Endothelial cell of umbilical vein (primary cell): ENCODE results near the gene TMEM95. TPM values are rescaled to one million over a fixed set of nuclear protein-coding genes. Genes with fewer than 3 reads are reported as not detected.

ENCODE experiments used
- BruUV-seq: library from RNA; stranded (reverse); fragments of 400-500 nt; replicated peaks from 2 replicates; lab custom pipeline; 2021; lab: Mats Ljungman, UMichigan
- CTCF ChIA-PET: fragments of 300-600, 350-600 bp; sonication (Branson Sonifier 250); formaldehyde crosslinking; loops from one replicate; lab custom pipeline; 2021; ENCODE audit warnings: antibody characterized with exemption, inconsistent platforms; lab: Charles Lee
- POLR2A ChIA-PET: fragments of 300-600, 350-600 bp; sonication (Branson Sonifier 250); formaldehyde crosslinking; loops from one replicate; lab custom pipeline; 2021; ENCODE audit warnings: antibody characterized with exemption, inconsistent platforms; lab: Charles Lee
- DNase-seq: peaks from one replicate; pipeline ENCODE4 v3.0.0-alpha.2; 2011; ENCODE audit warnings: low read depth, low spot score
- FAIRE-seq: peaks from 2 replicates; lab custom pipeline; 2011; peaks lifted over from hg19 to GRCh38; lab: Jason Lieb, UNC
- H2AFZ ChIP-seq: 2 replicates; pipeline ENCODE4 v1.6.0; 2012; ENCODE audit warnings: low read depth, low read length, control low read depth, inconsistent platforms
- H3K27ac ChIP-seq: 2 replicates; pipeline ENCODE4 v1.5.1; 2011; ENCODE audit warnings: low read depth, mild to moderate bottlenecking, control low read depth, low read length, moderate library complexity; ENCODE audit not compliant: insufficient read depth
- H3K27me3 ChIP-seq, 2 experiments: 2 replicates each; pipeline versions ENCODE4 v1.6.0 to v1.6.1; 2011; ENCODE audit warnings: low read length in 2 of 2, mixed read lengths in 1 of 2; ENCODE audit not compliant: control insufficient read depth in 2 of 2, insufficient read depth in 2 of 2
- H3K36me3 ChIP-seq, 2 experiments: 2 replicates in 1 of 2; 3 replicates in 1 of 2; pipeline ENCODE4 v1.5.1; 2011; ENCODE audit warnings: low read length in 2 of 2, mild to moderate bottlenecking in 1 of 2, moderate library complexity in 1 of 2; ENCODE audit not compliant: control insufficient read depth in 2 of 2, insufficient read depth in 2 of 2; ENCODE audit errors: extremely low read depth in 1 of 2
- H3K4me1 ChIP-seq: 3 replicates; pipeline ENCODE4 v1.5.1; 2011; ENCODE audit warnings: mild to moderate bottlenecking, low read length; ENCODE audit not compliant: control insufficient read depth, insufficient read depth; ENCODE audit errors: extremely low read depth
- H3K4me2 ChIP-seq: 2 replicates; pipeline ENCODE4 v1.6.1; 2011; ENCODE audit warnings: low read length, control low read depth, mixed read lengths; ENCODE audit not compliant: insufficient read depth
- H3K4me3 ChIP-seq, 3 experiments: fragments of 200-600 bp in 1 of 3; sonication (generic), shearing (Covaris generic) in 1 of 3; replicated peaks in 1 of 3; 2 replicates each; pipeline ENCODE4 v1.5.1; 2011 to 2016; ENCODE audit warnings: control low read depth in 3 of 3, low read length in 3 of 3, mild to moderate bottlenecking in 2 of 3, inconsistent platforms in 1 of 3, low read depth in 1 of 3, moderate library complexity in 1 of 3; ENCODE audit not compliant: insufficient read depth in 1 of 3
- H3K79me2 ChIP-seq: 2 replicates; pipeline ENCODE4 v1.6.0; 2012; ENCODE audit warnings: low read length, inconsistent platforms; ENCODE audit not compliant: control insufficient read depth, insufficient read depth
- H3K9ac ChIP-seq: replicated peaks from 2 replicates; pipeline ENCODE3; 2011; ENCODE audit warnings: low read length, control low read depth; ENCODE audit not compliant: insufficient read depth; ENCODE audit errors: extremely low read depth
- H3K9me1 ChIP-seq: replicated peaks from 3 replicates; pipeline ENCODE4 v1.6.0; 2011; ENCODE audit warnings: mild to moderate bottlenecking, low read length; ENCODE audit not compliant: control insufficient read depth, insufficient read depth; ENCODE audit errors: extremely low read depth
- H3K9me3 ChIP-seq: replicated peaks from 2 replicates; pipeline ENCODE4 v1.5.1; 2012; ENCODE audit warnings: low read length, inconsistent platforms; ENCODE audit not compliant: control insufficient read depth, insufficient read depth
- H4K20me1 ChIP-seq: replicated peaks from 2 replicates; pipeline ENCODE3; 2011; ENCODE audit warnings: mild to moderate bottlenecking, low read length; ENCODE audit not compliant: control insufficient read depth, insufficient read depth; ENCODE audit errors: extremely low read depth
- EZH2 ChIP-seq: IDR thresholded peaks from 2 replicates; pipeline ENCODE4 v1.6.1; 2012; ENCODE audit warnings: borderline replicate concordance, low read depth, mild to moderate bottlenecking, moderate library complexity, low read length, inconsistent platforms; ENCODE audit not compliant: severe bottlenecking
- FOS ChIP-seq: IDR thresholded peaks from 2 replicates; pipeline ENCODE4 v1.6.1; 2011; ENCODE audit warnings: mild to moderate bottlenecking, low read length, moderate library complexity, borderline replicate concordance; ENCODE audit not compliant: insufficient read depth
- GATA2 ChIP-seq: IDR thresholded peaks from 2 replicates; pipeline ENCODE4 v1.7.0; 2011; ENCODE audit warnings: low read depth, mild to moderate bottlenecking, moderate library complexity, mixed read lengths, low read length; ENCODE audit not compliant: insufficient read length, insufficient read depth
- JUN ChIP-seq: IDR thresholded peaks from 2 replicates; pipeline ENCODE4 v1.6.1; 2011; ENCODE audit warnings: borderline replicate concordance, low read depth; ENCODE audit not compliant: insufficient read length, insufficient read depth
- MYC ChIP-seq: IDR thresholded peaks from one replicate; pipeline ENCODE4 v1.6.1; 2011; ENCODE audit warnings: mild to moderate bottlenecking, low read depth, low read length
- POLR2A ChIP-seq: IDR thresholded peaks from 2 replicates; pipeline ENCODE4 v1.6.1; 2012; ENCODE audit warnings: low read depth, mild to moderate bottlenecking, control low read depth, low read length
- POLR2AphosphoS5 ChIP-seq: IDR thresholded peaks from 2 replicates; pipeline ENCODE4 v1.6.1; 2012; ENCODE audit warnings: low read depth, mild to moderate bottlenecking, control low read depth, low read length, moderate library complexity; ENCODE audit not compliant: insufficient read depth
- dilution Hi-C: fragments of 300-500 bp; cut with MboI; formaldehyde crosslinking; loops from one replicate; pipeline ENCODE4 v1.15.0; 2019; ENCODE audit warnings: low sequenced_read_pairs; ENCODE audit not compliant: extremely low pct_ligation_motif_present
- intact Hi-C: fragments of 100-400 bp; cut with micrococcal nuclease; formaldehyde crosslinking; loops from one replicate; pipeline ENCODE4 v1.10.0; 2022
- polyA plus RNA-seq, 4 experiments: library from polyadenylated mRNA; depleted of rRNA in 3 of 4; stranded (reverse) in 3 of 4; unstranded in 1 of 4; fragments of >200 nt; gene quantifications; 2 replicates each; pipeline versions ENCODE4 v1.2.1 to v1.2.3, GENCODE V29; 2011 to 2012; ENCODE audit warnings: missing spikeins in 1 of 4
- total RNA-seq: library from RNA; stranded (reverse); gene quantifications from 2 replicates; pipeline ENCODE4 v1.2.3, GENCODE V29; 2021
- TF ChIP-seq, protein P1 (sequence below): IDR thresholded peaks from 2 replicates; pipeline ENCODE4 v1.6.1; 2011; ENCODE audit not compliant: insufficient read depth, insufficient read length
- TF ChIP-seq, protein P2 (sequence below), 2 donors: IDR thresholded peaks; 1 replicate in 1 of 2; 2 replicates in 1 of 2; pipeline ENCODE4 v1.5.1; 2011; ENCODE audit warnings: low read length in 2 of 2, mild to moderate bottlenecking in 2 of 2, moderate library complexity in 2 of 2, control low read depth in 1 of 2, inconsistent platforms in 1 of 2, low read depth in 1 of 2; ENCODE audit not compliant: insufficient read depth in 1 of 2; ENCODE audit errors: extremely low read depth in 1 of 2

Gene TMEM95
- total and polyA plus RNA-seq, 2 donors (not counting 3 experiments of a cell fraction or from before 2014, with no cell fraction given), result not detected

DNA sequence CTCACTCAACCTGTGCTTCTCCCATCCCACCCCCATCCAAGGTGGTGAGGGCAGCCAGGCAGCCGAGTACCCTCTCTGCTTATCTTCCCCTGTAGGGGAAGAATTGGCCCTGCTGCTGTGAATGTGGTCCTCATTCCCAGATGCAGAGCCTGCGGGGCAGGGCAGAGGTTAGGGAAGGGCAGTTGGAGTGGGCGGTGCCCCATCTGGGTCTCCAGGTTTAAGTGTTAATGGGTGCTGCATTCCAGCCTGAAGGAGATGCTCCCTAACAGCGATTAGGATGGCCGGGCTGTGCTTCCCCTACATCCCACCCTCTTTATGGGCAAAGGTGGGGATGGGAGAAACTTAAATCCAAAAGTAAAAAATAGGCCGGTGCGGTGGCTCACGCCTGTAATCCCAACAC lies 12.1 kb downstream of the TMEM95 start:
- Histone ChIP-seq H3K36me3 (no peaks in the 10 kb centered on the region), H4K20me1 (no peaks in the 10 kb centered on the region), H3K9me1 (no peaks in the 10 kb centered on the region), H2AFZ (no peak overlapping the region), H3K79me2 (no peaks in the 10 kb centered on the region), H3K27me3 (peaks cover 2 to 3% of the 10 kb centered on the region in 2 experiments), H3K4me1 (no peaks in the 10 kb centered on the region), H3K9ac (no peak overlapping the region), H3K4me3 (no peak overlapping the region), H3K27ac (no peak overlapping the region), H3K4me2 (no peak overlapping the region), H3K9me3 (no peaks in the 10 kb centered on the region)
- TF ChIP-seq MYC (no peak), POLR2AphosphoS5 (no peak), EZH2 (no peak), GATA2 (no peak), POLR2A (no peak), JUN (no peak), FOS (no peak)
- TF ChIP-seq, protein P1, sequence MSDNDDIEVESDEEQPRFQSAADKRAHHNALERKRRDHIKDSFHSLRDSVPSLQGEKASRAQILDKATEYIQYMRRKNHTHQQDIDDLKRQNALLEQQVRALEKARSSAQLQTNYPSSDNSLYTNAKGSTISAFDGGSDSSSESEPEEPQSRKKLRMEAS, result no peak
- TF ChIP-seq, protein P2, sequence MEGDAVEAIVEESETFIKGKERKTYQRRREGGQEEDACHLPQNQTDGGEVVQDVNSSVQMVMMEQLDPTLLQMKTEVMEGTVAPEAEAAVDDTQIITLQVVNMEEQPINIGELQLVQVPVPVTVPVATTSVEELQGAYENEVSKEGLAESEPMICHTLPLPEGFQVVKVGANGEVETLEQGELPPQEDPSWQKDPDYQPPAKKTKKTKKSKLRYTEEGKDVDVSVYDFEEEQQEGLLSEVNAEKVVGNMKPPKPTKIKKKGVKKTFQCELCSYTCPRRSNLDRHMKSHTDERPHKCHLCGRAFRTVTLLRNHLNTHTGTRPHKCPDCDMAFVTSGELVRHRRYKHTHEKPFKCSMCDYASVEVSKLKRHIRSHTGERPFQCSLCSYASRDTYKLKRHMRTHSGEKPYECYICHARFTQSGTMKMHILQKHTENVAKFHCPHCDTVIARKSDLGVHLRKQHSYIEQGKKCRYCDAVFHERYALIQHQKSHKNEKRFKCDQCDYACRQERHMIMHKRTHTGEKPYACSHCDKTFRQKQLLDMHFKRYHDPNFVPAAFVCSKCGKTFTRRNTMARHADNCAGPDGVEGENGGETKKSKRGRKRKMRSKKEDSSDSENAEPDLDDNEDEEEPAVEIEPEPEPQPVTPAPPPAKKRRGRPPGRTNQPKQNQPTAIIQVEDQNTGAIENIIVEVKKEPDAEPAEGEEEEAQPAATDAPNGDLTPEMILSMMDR (IDR thresholded peaks at IDR 0.05; ENCODE audit: extremely low read depth in 1 of 2, insufficient read depth in 1 of 2, low read depth in 1 of 2, low read length in 2 of 2), result no peak
- FAIRE-seq (no peak), DNase-seq (no peak)
- BruUV-seq, result no TSS peak
- intact Hi-C loops, result no loop called here
- dilution Hi-C loops, result no loop called here
- CTCF ChIA-PET, result interaction anchor here (4.6 kb wide), 1 partner anchor 11 kb away, joined by 19 read pairs; the partner anchor contains the start of gene TMEM95
- POLR2A ChIA-PET, result no interaction called here
